IgD-negative memory B cell (primary cell): ENCODE data around the gene KPNA6. TPM values are rescaled to one million over a fixed set of nuclear protein-coding genes. Genes with fewer than 3 reads are reported as not detected.
A peak's percentile ranks its signal among the peaks of the same experiment; 100 is the strongest.
"Not testable (repeated sequence)": the region's sequence is repeated elsewhere in the genome, so short reads cannot be mapped to it uniquely, and the experiment has no call there.

Source experiments
- H3K27ac Mint-ChIP-seq, 3 donors: one replicate each; pipeline ENCODE4 v1.8.0; 2020 to 2022; ENCODE audit warnings: mild to moderate bottlenecking in 3 of 3, mixed read lengths in 3 of 3, moderate library complexity in 1 of 3
- H3K27me3 Mint-ChIP-seq: one replicate; pipeline ENCODE4 v1.8.0; 2021; ENCODE audit warnings: mixed read lengths
- H3K36me3 Mint-ChIP-seq: one replicate; pipeline ENCODE4 v1.8.0; 2020; ENCODE audit warnings: mild to moderate bottlenecking, mixed read lengths
- H3K4me1 Mint-ChIP-seq, 3 donors: one replicate each; pipeline ENCODE4 v1.8.0; 2020 to 2022; ENCODE audit warnings: mixed read lengths in 3 of 3, mild to moderate bottlenecking in 1 of 3
- H3K4me3 Mint-ChIP-seq, 4 donors: one replicate each; pipeline ENCODE4 v1.8.0; 2020 to 2022; ENCODE audit warnings: mild to moderate bottlenecking in 4 of 4, mixed read lengths in 4 of 4, moderate library complexity in 3 of 4
- H3K9me3 Mint-ChIP-seq, 3 donors: one replicate each; pipeline ENCODE4 v1.8.0; 2020 to 2021; ENCODE audit warnings: mixed read lengths in 3 of 3, mild to moderate bottlenecking in 1 of 3
- polyA plus RNA-seq: library from polyadenylated mRNA; unstranded; fragments of 300-500 nt; fragmentation: Illumina TruSeq; gene quantifications from one replicate; pipeline ENCODE4 v1.2.3, GENCODE V29; 2021

KPNA6 gene
- polyA plus RNA-seq, 1 donor from 2014 or later: 15.9 TPM

DNA sequence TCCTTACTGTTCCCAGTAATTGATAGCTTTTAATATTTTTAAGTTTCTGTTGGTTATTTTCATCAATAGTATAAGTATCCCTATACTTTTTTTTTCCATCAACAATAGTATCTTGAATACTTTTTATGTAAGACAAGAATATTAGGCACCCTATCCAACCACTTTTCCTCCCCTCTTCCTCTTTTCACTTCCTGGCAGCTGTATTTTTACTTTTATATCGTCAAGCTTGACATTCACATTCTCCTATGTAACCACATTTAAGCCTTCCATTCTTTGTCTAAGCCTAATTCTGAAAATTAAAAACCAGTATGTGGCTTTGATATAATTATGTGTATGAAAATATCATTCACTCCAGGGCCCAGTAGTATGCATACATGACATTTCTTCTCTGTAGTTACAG, 25.8 kb upstream of the KPNA6 start:
- Mint-ChIP-seq H3K4me1 (peaks cover 10 to 13% (median 10%) of the 10 kb centered on the region in 3 donors), H3K4me3 (no peak overlapping the region), H3K9me3 (no peaks in the 10 kb centered on the region), H3K36me3 (peaks cover 13% of the 10 kb centered on the region), H3K27ac (peak overlapping the region in 2 of 3 donors; percentile 11 to 37), H3K27me3 (no peaks in the 10 kb centered on the region)

DNA sequence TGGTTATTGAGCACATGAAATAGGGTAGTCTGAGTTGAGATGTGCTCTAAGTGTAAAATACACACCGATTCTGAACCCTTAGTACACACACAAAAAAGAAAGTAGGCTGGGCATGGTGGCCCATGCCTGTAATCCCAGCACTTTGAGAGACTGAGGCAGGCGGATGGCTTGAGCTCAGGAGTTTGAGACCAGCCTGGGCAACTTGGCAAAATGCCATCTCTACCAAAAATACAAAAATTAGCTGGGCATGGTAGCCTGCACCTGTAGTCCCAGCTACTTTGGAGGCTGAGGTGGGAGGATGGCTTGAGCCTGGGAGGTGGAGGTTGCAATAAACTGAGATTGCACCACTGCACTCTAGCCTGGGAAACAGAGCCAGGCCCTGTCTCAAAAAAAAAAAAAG, 21.5 kb upstream of the KPNA6 start:
- H3K9me3 Mint-ChIP-seq, H3K4me3 Mint-ChIP-seq: not testable (repeated sequence)

DNA sequence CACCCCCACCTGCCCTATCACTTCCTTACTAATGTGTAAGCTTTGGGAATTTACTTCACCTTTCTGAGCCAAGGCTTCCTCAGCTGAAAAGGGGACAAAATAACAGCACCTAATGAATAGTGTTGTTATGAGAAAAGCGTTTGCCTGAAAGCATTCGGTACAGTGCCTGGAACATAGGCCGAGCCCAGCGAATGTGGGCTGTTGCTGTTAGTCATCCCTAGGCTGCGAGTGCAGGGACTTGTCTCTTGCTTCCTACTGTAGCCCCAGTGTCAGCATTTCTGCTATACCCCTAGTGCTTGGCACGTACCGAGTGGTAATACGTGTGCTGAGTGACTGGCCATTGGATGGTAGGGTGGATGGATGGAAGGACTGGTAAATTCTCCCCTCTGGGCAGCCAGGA, 16.7 kb upstream of the KPNA6 start:
- H3K4me1 Mint-ChIP-seq: no peaks in the 10 kb centered on the region
- H3K27ac Mint-ChIP-seq: no peak overlapping the region
- no peaks in the 10 kb centered on the region for H3K27me3 Mint-ChIP-seq
- no peaks in the 10 kb centered on the region for H3K36me3 Mint-ChIP-seq
- H3K4me3 Mint-ChIP-seq: no peak overlapping the region
- H3K9me3 Mint-ChIP-seq: no peaks in the 10 kb centered on the region

More for the DNA sequence above, 21.5 kb upstream of the KPNA6 start:
- not testable (repeated sequence) for H3K27ac Mint-ChIP-seq, H3K36me3 Mint-ChIP-seq, H3K27me3 Mint-ChIP-seq
- H3K4me1 Mint-ChIP-seq: peaks cover 6 to 10% (median 6%) of the 10 kb centered on the region in 3 donors

DNA sequence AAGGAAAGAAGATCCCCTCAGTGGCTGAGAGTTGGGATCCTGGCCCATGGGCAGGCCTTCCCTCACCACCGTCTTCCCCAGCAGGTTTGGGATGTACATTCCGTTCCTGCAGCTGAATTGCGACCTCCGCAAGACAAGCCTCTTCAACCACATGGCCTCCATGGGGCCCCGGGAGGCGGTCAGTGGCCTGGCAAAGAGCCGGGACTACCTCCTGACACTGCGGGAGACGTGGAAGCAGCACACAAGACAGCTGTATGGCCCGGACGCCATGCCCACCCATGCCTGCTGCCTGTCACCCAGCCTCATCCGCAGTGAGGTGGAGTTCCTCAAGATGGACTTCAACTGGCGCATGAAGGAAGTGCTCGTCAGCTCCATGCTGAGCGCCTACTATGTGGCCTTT, 16.3 kb upstream of the KPNA6 start:
- Mint-ChIP-seq H3K27ac (no peak overlapping the region), H3K4me1 (no peaks in the 10 kb centered on the region), H3K4me3 (no peak overlapping the region), H3K36me3 (no peaks in the 10 kb centered on the region), H3K9me3 (no peaks in the 10 kb centered on the region), H3K27me3 (no peaks in the 10 kb centered on the region)

DNA sequence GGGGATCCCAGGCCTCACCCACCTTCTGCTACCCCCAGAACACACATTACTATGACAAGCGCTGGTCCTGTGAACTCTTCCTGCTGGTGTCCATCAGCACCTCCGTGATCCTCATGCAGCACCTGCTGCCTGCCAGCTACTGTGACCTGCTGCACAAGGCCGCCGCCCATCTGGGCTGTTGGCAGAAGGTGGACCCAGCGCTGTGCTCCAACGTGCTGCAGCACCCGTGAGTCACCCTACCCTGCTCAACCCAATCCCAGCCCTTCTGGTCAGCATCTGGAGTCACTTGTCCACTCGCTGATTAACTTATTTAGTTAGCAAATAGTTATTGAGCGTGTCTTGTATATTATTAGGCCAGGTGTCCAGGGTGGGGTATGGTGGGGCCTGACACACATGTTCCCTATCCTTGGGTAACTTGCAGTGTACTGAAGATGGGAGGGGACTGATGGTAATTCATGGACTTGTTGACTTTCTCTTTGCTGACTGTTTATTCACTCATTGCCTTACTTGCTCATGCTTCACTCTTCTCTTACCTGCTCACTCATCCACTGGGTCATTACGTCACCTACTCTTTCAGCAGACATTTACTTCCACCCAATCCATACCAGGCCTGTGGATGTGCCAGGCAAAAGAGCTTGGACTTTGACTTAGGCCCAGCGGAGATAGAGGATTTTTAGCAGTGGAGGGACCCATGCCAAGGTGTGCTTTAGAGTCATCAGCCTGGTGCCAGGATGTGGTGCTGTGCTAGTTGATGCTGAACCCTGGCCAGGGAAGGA, 12.9 kb upstream of the KPNA6 start:
- Mint-ChIP-seq H3K9me3 (no peaks in the 10 kb centered on the region), H3K4me3 (no peak overlapping the region), H3K27ac (no peak overlapping the region), H3K27me3 (no peaks in the 10 kb centered on the region), H3K4me1 (no peaks in the 10 kb centered on the region), H3K36me3 (peaks cover 5% of the 10 kb centered on the region)

DNA sequence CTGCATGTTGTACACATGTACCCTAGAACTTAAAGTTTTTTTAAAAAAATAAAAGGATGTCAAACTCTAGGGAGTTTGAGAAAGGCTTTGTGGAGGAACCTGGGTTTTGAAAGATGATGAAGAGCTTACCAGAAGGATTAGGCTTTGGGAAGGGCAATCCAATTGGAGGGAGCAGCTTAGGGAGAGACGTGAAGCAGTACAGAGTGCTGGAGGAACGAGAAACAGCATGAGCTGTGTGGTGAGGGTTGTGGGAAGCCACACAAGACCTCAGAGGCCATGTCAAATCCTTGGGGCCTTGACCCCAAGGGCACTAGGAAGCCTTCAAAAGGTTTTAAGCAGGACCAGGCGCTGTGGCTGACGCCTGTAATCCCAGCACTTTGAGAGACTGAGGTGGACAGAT, 8.4 kb upstream of the KPNA6 start:
- H3K9me3 Mint-ChIP-seq: no peaks in the 10 kb centered on the region
- peak overlapping the region in 1 of 4 donors; percentile 47 for H3K4me3 Mint-ChIP-seq
- H3K27ac Mint-ChIP-seq: no peak overlapping the region
- no peaks in the 10 kb centered on the region for H3K4me1 Mint-ChIP-seq
- no peaks in the 10 kb centered on the region for H3K27me3 Mint-ChIP-seq
- H3K36me3 Mint-ChIP-seq: peaks cover 5% of the 10 kb centered on the region

DNA sequence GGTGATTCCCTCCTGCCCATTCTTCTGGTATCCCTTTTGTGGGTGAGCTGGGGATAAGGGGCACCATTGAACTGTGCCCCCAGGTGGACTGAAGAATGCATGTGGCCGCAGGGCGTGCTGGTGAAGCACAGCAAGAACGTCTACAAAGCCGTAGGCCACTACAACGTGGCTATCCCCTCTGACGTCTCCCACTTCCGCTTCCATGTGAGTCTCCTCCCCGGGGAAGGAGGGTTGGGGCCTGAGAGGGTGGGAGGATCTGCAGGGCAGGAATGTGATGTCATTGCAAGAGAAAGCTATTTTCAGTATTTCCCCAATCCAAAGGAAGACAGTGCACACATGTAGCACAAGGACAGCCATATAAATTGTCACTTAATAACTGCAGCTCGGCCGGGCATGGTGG, 7.5 kb upstream of the KPNA6 start:
- peaks cover 5% of the 10 kb centered on the region for H3K36me3 Mint-ChIP-seq
- H3K9me3 Mint-ChIP-seq: no peaks in the 10 kb centered on the region
- H3K27ac Mint-ChIP-seq: no peak overlapping the region
- H3K27me3 Mint-ChIP-seq: no peaks in the 10 kb centered on the region
- no peak overlapping the region for H3K4me3 Mint-ChIP-seq
- no peaks in the 10 kb centered on the region for H3K4me1 Mint-ChIP-seq

DNA sequence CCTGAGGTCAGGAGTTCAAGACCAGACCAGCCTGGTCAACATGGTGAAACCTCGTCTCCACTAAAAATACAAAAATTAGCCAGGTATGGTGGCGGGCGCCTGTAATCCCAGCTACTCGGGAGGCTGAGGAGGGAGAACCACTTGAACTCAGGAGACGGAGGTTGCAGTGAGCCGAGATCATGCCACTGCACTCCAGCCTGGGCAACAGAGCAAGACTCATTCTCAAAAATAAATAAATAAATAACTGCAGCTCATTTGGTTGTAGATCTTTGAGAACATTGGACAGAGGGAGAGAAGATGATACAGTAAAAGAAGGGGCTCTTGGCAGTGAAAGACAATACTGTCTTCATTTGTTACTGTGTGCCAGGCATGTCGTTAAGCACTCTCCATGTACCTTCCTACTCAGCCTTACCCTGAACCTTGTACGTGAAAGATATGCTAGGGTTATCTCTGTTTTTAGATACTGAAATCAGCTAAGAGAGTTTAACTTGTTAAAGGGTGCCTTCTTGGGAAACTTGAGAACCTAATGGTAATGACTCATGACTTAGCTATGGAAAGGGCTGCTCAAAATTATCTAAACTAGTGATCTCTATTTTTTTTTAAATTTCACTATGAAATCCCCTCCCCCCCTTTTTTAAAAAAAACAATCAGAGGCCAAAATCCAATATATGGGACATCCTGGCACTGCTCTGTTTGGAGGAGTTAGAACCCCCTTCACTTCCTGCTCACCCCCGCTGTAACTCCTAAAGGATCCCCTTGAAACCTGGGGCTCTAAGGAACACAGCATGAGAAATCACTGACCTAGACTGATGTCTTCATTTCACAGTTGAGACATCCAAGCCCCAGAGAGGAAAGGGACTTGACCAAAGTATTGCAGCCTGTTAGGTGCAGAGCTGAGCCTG, 6.8 kb upstream of the KPNA6 start:
- Mint-ChIP-seq H3K36me3 (peaks cover 5% of the 10 kb centered on the region), H3K4me3 (no peak overlapping the region), H3K4me1 (no peaks in the 10 kb centered on the region), H3K27ac (no peak overlapping the region), H3K27me3 (no peaks in the 10 kb centered on the region), H3K9me3 (no peaks in the 10 kb centered on the region)

DNA sequence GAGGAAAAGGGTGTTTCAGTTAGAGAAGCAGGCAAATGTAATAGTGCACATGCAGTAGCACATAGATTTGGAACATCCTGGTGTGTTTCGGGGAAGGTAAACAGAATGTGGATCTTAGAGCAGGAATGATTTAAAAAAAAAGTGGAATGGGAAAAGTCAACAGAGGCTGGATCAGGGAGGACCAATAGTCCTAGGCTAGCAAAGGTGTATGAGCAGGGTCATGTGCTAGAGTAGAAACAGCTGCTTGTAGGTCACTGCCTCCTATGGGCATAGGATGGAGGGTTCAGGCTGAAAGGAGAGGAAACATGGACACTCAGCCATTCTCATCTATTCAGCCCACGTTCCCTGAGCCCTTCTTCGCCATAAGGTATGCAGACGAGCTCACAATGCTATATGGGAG, 3.7 kb upstream of the KPNA6 start:
- no peaks in the 10 kb centered on the region for H3K27me3 Mint-ChIP-seq
- H3K9me3 Mint-ChIP-seq: no peaks in the 10 kb centered on the region
- peaks cover 3 to 10% (median 7%) of the 10 kb centered on the region in 3 donors for H3K4me1 Mint-ChIP-seq
- no peaks in the 10 kb centered on the region for H3K36me3 Mint-ChIP-seq
- H3K4me3 Mint-ChIP-seq: peak overlapping the region in 1 of 4 donors; percentile 78
- peak overlapping the region in 2 of 3 donors; percentile 49 to 74 for H3K27ac Mint-ChIP-seq

DNA sequence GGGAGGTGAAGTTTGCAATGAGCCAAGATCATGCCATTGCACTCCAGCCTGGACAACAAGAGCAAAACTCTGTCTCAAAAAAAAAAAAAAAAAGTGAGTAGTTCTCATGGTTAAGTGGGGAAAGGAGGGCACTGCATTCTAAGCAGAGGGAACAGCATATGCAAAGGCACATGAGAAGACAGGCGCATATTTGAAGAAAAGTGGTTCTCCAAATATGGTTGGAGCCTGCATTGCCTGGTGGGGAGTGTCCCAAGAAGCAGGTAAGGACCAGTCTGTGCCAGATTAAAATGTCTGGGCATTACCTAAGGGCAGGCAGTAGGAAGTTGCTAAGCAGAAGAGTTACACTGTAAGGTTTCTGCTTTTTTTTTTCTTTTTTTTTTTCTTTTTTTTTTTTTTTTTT, 2.5 kb upstream of the KPNA6 start:
- Mint-ChIP-seq H3K4me3 (peak overlapping the region in 2 of 4 donors; percentile 62 to 76), H3K4me1 (peaks cover 7 to 15% (median 12%) of the 10 kb centered on the region in 3 donors), H3K36me3 (no peaks in the 10 kb centered on the region), H3K27ac (peak overlapping the region in 1 of 3 donors; percentile 92), H3K27me3 (no peaks in the 10 kb centered on the region), H3K9me3 (no peaks in the 10 kb centered on the region)

DNA sequence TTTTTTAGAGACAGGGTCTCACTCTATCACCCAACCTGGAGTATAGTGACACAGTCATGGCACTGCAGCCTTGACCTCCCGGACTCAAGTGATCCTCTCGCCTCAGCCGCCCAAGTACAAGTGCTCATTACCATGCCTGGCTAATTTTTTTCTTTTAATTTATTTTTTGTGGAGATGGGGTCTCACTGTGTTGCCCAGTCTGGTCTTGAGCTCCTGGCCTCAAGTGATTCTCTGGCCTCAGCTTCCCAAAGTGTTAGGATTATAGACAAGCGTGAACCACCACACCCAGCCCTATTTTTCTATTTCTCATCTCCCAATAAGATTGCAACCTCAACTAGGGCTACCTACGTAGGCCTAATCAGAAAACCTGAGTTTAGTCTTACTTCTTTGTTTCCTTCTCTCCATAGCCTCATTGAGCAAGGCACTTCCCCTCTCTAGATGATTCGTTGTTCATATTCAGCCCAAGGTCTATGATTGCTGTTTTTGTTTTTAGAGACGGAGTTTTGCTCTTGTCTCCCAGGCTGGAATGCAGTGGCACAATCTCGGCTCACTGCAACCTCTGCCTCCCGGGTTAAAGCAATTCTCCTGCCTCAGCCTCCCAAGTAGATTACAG, 1.1 kb upstream of the KPNA6 start:
- no peaks in the 10 kb centered on the region for H3K27me3 Mint-ChIP-seq
- H3K36me3 Mint-ChIP-seq: no peaks in the 10 kb centered on the region
- H3K4me1 Mint-ChIP-seq: peaks cover 17 to 27% (median 26%) of the 10 kb centered on the region in 3 donors
- H3K9me3 Mint-ChIP-seq: no peaks in the 10 kb centered on the region
- peak overlapping the region; percentile 13 to 92 (median 76) for H3K27ac Mint-ChIP-seq
- H3K4me3 Mint-ChIP-seq: peak overlapping the region; percentile 29 to 100 (median 97)

DNA sequence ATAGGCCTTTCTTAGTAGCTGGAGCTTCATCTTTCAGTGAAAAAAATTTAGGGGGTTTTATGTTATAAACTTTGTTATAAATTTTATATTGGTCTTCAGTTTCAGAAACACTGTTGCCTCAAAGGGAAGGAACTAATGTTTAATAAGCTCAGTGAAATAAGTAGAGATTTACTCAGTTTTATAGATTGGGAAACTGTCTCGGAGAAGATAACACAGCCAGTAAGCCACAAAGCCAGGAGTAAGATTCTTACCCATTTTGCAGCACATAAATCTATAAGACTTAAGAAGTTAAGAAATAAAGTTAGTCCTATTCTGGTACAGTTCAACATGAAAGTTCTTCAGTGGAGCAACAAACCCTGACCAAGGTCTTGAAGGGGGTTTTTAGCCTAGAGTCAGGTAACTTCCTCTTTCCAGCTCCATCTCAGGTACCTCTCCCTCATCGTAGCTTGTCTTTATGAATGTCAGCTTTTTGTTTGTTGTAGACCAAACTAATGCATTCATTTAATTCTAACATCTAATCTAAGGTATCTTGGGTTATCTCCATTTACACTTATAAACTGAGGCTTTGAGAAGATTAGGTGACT, 3.3 kb downstream of the KPNA6 start:
- H3K27ac Mint-ChIP-seq: peak overlapping the region; percentile 64 to 95 (median 87)
- H3K36me3 Mint-ChIP-seq: peaks cover 3% of the 10 kb centered on the region
- peaks cover 30 to 41% (median 34%) of the 10 kb centered on the region in 3 donors for H3K4me1 Mint-ChIP-seq
- no peaks in the 10 kb centered on the region for H3K27me3 Mint-ChIP-seq
- H3K9me3 Mint-ChIP-seq: no peaks in the 10 kb centered on the region
- peak overlapping the region; percentile 36 to 95 (median 77) for H3K4me3 Mint-ChIP-seq

DNA sequence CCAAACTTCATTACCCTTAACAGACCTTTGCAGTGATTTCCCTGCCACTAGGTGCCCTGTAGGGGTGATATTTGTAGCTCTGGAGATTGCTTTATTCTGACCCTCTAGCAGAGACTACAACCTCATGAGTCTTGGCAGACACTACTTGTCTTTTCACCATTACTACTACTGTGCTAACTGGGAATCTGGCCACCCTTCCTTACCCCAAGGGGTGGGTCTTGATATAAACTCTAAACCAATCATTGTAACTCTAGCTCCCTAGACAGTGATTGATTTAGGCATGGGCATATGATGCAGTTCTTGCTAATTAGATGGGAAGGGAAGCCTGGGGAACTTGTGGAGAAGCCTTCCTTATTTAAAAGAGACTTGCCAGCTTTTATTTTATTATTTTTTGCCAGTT, 3.9 kb downstream of the KPNA6 start:
- H3K27ac Mint-ChIP-seq: peak overlapping the region; percentile 64 to 95 (median 87)
- peaks cover 33 to 47% (median 34%) of the 10 kb centered on the region in 3 donors for H3K4me1 Mint-ChIP-seq

DNA sequence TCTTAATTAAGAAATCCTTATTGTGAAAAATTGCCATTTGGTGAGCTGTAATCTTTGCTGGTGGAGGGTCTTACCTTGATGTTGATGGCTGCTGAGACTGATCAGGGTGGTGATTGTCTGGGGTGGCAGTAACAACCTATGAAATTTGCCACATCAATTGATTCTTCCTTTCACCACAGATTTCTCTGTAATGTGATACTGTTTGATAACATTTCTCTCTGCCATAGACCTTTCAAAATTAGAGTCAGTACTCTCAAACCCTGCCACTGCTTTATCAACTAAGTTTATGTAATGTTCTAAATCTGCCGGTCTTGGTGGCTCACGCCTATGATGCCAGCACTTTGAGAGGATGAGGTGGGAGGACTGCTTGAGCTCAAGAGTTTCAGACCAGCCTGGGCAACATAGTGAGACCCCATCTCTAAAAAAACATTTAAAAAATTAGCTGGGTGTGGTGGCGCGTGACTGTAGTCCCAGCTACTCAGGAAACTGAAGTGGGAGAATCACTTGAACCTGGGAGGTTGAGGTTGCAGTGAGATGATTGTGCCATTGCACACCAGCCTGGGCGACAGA, 5.0 kb downstream of the KPNA6 start:
- peaks cover 3% of the 10 kb centered on the region for H3K36me3 Mint-ChIP-seq
- H3K4me3 Mint-ChIP-seq: peak overlapping the region in 2 of 4 donors; percentile 7 to 65
- H3K27ac Mint-ChIP-seq: peak overlapping the region in 1 of 3 donors; percentile 78
- no peaks in the 10 kb centered on the region for H3K9me3 Mint-ChIP-seq
- no peaks in the 10 kb centered on the region for H3K27me3 Mint-ChIP-seq
- peaks cover 27 to 42% (median 30%) of the 10 kb centered on the region in 3 donors for H3K4me1 Mint-ChIP-seq

More for the DNA sequence above, 3.9 kb downstream of the KPNA6 start:
- Mint-ChIP-seq H3K4me3 (peak overlapping the region in 3 of 4 donors; percentile 66 to 95 (median 88)), H3K36me3 (peaks cover 3% of the 10 kb centered on the region), H3K9me3 (no peaks in the 10 kb centered on the region), H3K27me3 (no peaks in the 10 kb centered on the region)
